Hindlimb muscle (tissue), 1 donor: ENCODE measurements around the gene SCN2B. TPM values are rescaled to one million over a fixed set of nuclear protein-coding genes. Genes with fewer than 3 reads are reported as not detected.

Source experiments
- DNase-seq: peaks from one replicate; pipeline ENCODE4 v3.0.0-alpha.2; 2013
- polyA plus RNA-seq: library from polyadenylated mRNA; unstranded; fragments of 120-200 nt; gene quantifications from one replicate; pipeline ENCODE4 v1.2.1, GENCODE V29; 2013; ENCODE audit not compliant: insufficient read length

SCN2B gene
- polyA plus RNA-seq, 1 donor = 2.9 TPM

GRCh38 chr11:118152552-118153471 is 23.6 kb downstream of the SCN2B start, which contains the start of gene SCN4B:
Gene SCN4B (minus strand): TSS chr11:118152823. CDS start chr11:118152673, 150 bp downstream.
- peak; percentile 80 for DNase-seq

- DNase-seq = no peak
These were observed 24.4 kb downstream of the SCN2B start for GRCh38 chr11:118152020-118152551.

DNA sequence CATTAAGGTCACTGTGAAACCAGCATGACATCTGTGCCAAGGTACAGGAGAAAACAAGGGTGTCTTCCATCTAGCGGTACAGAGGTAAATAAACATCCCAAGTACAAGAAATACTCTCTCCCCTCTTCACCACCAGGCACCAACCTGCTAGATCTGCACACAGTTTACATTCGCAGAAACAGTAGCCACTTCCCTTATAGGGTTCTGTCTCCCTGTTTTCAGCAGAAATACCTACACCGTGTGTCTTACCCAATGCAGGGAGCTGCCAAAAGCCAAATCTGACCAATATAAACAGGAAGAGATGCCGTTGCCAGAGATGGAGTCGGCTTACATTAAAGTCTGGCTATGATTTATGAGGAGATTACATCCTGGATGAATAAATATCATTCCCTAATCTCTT is 25.0 kb downstream of the SCN2B start:
- DNase-seq = no peak

DNA sequence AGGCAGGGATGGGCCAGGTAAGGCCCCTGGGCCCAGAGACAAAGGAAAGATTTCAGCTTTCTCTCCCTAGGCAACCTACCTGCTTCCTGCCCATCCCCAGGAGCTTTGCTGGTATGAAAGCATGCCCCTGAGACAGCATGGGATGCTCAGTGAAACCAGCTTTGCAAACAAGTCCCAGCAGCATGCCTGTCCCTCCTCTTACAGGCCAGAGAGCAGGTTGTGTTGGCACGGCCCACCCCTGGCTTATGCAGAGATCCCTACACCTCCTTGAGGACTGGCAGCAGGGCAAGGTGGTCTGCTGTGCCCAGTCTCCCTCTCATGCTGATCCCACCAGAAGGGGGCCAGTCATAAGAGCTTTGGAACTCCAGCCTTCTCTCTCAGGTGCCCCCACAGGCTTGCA is 26.9 kb downstream of the SCN2B start:
- DNase-seq = no peak

DNA sequence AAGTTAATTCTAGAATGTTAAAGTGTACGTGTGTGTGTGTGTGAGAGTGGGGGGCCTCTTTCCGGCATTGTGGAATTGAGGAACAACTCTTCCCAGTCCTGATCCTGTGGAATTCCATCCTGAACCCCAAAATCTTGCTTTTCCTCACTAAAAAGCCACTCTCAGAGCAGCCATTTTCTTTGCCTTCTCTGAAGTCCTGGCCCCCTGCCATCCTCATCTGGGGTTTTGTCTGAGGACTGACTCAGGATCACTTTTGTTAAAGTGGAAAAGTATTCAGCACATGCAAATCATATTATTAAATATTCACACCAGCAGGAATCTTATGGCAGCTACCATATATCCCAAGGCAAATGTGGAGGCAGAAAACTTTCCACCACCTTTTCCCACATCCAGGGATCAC is 27.6 kb downstream of the SCN2B start:
- no peak for DNase-seq

- DNase-seq = no peak
These were observed 28.2 kb downstream of the SCN2B start for GRCh38 chr11:118148240-118148639.

DNA sequence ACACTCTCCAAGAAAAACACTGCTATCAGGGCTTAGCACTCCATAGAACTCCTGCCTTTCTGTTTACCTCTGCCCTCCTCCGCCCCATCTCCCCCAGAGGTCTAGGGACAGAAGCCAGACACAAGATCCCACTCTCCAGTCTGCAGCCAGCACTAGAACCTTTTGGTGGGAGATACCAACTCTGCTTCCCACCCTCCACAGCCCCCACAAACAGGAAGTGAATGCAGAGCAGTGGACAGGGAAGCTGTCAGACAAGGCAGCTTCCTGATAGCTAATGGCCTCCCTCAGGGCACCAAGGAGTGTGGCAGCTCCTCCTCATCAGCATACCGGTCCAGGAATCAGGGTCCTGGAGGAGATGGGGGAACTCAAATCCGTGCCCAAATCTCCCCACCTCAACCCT is 28.9 kb downstream of the SCN2B start:
- DNase-seq = no peak

- DNase-seq = no peak
These were observed 29.9 kb downstream of the SCN2B start for GRCh38 chr11:118146554-118146953.

DNA sequence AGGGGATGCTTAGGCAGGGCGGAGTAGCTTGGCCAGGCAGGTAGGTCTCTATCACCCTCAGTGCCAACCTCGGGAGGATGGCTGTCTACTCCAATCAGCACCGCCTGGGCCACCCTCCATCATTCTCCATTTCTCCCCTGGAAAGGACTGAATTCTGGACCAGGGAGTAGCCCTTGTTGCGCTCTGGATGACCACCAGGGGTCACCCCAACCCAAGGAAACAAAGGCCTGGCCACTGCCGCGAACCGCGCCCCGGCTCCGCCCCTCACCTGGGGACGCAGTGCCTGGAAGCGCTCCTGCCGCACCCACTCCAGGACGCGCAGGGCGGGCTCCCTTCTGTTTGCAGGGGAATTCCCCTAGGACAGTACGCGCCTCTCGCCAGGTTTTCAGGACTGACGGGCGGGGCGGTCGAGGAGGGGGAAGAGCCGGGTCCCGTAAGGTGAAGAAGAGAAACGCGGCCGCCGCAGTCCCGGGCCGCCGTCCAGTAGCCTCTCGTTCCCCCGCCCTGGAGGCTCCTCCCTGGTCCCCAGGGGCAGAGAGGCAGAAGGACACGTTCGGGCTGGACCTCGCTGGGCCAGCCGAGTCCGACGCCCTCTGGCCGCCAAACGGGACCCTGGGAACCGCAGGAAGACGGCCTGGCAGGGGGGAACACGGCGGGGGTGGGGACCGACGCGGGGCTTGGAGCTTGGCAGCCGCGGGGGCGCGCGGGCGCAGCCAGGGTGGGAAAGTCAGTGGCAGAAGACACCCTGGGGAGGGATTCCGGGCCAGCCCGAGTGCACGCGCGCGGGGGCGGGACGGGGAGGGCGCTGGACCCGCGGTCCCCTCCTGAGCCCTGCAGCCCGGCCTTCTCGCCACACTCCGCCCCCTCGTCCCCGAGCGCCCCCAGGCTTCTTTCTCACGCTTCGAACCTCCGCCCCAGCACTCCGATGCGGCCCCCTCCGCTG is 30.9 kb downstream of the SCN2B start:
- DNase-seq = peak; percentile 77

GRCh38 chr11:118144301-118145268 is 31.9 kb downstream of the SCN2B start:
- DNase-seq = no peak

GRCh38 chr11:118143661-118144185 is 32.7 kb downstream of the SCN2B start:
- no peak for DNase-seq

GRCh38 chr11:118142809-118143208 is 33.6 kb downstream of the SCN2B start:
- no peak for DNase-seq

GRCh38 chr11:118142081-118142480 is 34.4 kb downstream of the SCN2B start:
- no peak for DNase-seq

DNA sequence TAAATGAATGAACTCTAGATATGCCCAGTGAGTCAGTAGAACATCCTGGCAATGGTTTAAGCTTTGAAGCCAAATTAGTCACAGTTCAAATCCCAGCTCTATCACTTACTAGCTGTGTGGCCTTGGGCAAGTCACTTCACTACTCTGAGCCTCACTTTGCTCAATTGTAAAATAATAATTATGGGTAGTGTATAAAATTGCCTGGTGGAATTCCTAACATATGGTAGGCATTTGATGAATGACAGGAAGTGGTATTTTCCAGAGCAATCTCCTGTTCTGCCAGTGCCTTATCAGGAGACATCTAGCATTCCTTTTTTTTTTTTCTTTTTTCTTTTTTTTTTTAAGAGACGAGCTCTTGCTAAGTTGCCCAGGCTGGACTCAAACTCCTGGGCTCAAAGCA is 36.9 kb downstream of the SCN2B start:
- no peak for DNase-seq

DNA sequence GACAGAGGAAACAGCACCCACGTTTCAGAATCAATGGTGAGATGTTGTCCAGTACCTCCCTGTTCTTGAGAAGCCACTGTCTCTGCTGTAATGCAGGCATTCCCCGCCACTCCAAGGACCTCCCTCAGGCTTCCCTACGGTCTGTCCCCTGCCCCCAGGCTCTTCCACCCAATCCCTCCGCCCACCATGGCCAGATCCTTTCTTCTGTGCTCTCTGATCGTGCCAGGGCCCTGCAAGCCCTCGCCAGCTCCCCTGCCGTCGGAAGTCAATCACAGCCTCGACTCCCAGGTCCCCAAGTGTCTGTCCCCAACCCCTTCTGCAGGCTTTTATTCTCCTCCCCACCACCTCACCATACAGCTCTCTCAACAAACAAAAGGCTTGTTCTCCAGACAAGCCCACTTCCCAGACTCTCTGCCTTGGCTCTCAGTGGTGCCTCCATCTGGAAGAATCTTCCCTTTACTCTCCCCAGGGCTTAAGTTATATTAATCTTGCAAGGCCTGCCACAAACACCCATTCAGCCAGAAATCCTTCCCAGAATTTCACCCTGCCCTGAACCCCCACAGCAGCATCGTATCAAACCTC is 37.5 kb downstream of the SCN2B start:
- DNase-seq = no peak

DNA sequence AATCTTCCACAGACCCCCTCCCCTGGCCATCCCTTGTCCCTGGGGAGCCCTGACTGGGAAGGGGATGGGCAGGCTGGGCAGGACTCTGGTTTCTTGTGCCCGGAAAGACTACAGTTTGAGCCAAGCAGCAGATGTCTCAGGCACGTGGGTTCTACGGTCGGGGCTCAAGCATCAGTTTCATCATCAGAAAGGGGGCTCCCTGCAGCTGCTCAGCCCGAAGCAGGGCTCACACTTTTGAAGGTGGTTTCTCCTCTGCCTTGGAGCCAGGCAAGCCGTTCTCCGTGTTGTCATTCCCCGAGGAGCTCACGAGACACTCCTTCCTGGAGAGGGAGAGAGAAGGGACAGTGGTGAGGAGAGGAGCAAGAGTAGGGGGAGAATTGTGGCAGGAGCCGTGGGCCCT is 39.6 kb downstream of the SCN2B start:
- DNase-seq = no peak

DNA sequence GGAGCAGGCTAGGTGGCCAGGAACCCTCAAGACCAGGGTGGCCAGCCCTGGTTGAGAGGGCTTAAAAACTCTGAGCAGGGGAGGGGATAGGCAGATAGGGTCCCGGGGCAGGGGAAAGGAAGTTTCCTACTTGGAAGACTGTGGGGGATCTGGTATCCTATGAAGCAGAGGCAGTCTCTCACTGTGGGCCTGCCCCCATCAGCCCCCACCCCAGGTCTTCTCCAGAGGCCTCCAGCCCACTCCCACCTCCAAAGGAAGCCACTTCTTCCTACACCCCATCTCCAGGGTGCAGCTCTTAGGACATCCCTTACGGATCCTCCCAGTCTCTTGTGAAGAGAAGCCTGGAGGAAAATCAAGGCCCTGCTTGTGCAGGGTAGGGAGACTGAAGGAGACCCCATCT is 40.1 kb downstream of the SCN2B start:
- DNase-seq = no peak

GRCh38 chr11:118135796-118136165 is 40.7 kb downstream of the SCN2B start:
- DNase-seq = no peak

- DNase-seq = no peak
These were observed 41.2 kb downstream of the SCN2B start for GRCh38 chr11:118135051-118135795.

DNA sequence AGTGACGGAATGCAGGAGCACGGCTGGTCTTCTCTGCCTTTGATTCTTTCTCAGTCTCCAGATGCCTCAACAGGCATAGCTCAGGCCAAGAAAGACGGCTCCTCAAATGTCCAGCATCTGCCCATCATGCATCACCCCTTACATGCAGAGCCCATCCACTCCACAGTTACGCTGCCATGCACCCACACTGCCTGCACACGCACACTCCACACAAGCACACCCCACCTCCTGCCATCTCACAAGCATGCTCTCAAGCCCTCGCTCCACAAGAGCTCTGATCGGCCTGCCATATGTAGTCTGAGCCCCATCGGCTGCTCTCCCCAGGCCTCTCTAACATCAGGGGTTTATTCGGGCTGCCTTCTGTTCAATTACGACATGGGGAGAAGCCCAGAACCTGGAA is 42.6 kb downstream of the SCN2B start:
- no peak for DNase-seq
